ENCODE data around the gene IL10RB.

DNA sequence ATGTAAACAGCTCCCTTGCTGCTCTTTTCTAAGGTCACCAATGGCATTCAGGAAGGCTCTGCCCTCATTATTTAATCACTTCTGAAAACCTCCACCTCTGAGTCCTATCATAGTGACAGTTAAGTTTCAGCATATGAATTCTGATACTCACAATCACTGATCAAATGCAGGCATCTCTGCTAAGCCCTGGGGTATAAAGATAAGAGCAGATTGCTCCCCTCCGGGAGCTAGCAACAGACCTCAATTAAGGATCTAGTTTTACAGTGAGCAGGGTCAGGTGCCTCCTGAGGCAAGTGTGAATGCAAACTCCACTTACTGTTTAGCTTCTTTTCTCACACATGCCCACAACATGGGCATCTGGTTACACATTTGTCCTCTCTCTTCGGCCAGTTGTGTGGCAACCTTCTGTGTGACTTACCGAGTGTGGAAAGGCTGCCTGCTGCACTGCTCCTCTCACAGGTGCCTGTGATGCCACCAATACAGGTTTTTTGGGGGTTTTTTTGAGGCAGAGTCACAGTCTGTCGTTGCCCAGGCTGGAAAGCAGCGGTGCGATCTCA, 15.0 kb downstream of the IL10RB start:
- TF ChIP-seq, protein P1, sequence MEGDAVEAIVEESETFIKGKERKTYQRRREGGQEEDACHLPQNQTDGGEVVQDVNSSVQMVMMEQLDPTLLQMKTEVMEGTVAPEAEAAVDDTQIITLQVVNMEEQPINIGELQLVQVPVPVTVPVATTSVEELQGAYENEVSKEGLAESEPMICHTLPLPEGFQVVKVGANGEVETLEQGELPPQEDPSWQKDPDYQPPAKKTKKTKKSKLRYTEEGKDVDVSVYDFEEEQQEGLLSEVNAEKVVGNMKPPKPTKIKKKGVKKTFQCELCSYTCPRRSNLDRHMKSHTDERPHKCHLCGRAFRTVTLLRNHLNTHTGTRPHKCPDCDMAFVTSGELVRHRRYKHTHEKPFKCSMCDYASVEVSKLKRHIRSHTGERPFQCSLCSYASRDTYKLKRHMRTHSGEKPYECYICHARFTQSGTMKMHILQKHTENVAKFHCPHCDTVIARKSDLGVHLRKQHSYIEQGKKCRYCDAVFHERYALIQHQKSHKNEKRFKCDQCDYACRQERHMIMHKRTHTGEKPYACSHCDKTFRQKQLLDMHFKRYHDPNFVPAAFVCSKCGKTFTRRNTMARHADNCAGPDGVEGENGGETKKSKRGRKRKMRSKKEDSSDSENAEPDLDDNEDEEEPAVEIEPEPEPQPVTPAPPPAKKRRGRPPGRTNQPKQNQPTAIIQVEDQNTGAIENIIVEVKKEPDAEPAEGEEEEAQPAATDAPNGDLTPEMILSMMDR (IDR thresholded peaks at IDR 0.05; ENCODE audit: borderline replicate concordance, extremely low read depth, low read length, poor library complexity, severe bottlenecking): no peak
- no peak for TF ChIP-seq EZH2 (IDR thresholded peaks at IDR 0.05; ENCODE audit: borderline replicate concordance, low read depth, low read length, severe bottlenecking)

All from DND-41 (cell line).